ENCODE data around the gene THAP4. TPM values are rescaled to one million over a fixed set of nuclear protein-coding genes. Genes with fewer than 3 reads are reported as not detected.

Gene THAP4
- total and polyA plus RNA-seq, 4 donors = 18.5 to 48.4 (median 45.5) TPM

- no peak for DNase-seq (ENCODE audit: low read depth in 4 of 6, low spot score in 6 of 6)
- Histone ChIP-seq H3K27ac (ENCODE audit: low read depth, low read length) (no peak overlapping the region), H3K27me3 (ENCODE audit: control insufficient read depth, insufficient read depth, low read length) (peaks cover 14% of the 10 kb centered on the region), H3K9me3 (ENCODE audit: control insufficient read depth, insufficient read depth, low read length) (no peaks in the 10 kb centered on the region), H3K4me3 (ENCODE audit: low read depth, low read length) (no peak overlapping the region), H3K4me1 (ENCODE audit: control insufficient read depth, insufficient read depth, low read length) (peaks cover 17% of the 10 kb centered on the region), H3K36me3 (ENCODE audit: control insufficient read depth, insufficient read depth, low read length) (no peaks in the 10 kb centered on the region)
- WGBS (ENCODE audit: insufficient coverage) = 89% methylated on average over 15 of the region's 15 CpGs
Measured at GRCh38 chr2:241538838-241539615, 97.9 kb downstream of the THAP4 start.

- no peak for DNase-seq (ENCODE audit: low read depth in 4 of 6, low spot score in 6 of 6)
- no peaks in the 10 kb centered on the region for H3K9me3 ChIP-seq (ENCODE audit: control insufficient read depth, insufficient read depth, low read length)
- WGBS (ENCODE audit: insufficient coverage) = 58% methylated on average over 11 of the region's 13 CpGs
- peaks cover 9% of the 10 kb centered on the region for H3K4me1 ChIP-seq (ENCODE audit: control insufficient read depth, insufficient read depth, low read length)
- H3K36me3 ChIP-seq (ENCODE audit: control insufficient read depth, insufficient read depth, low read length) = no peaks in the 10 kb centered on the region
- no peak overlapping the region for H3K4me3 ChIP-seq (ENCODE audit: low read depth, low read length)
- no peaks in the 10 kb centered on the region for H3K27me3 ChIP-seq (ENCODE audit: control insufficient read depth, insufficient read depth, low read length)
- H3K27ac ChIP-seq (ENCODE audit: low read depth, low read length) = no peak overlapping the region
Measured at GRCh38 chr2:241535871-241536655, 100.9 kb downstream of the THAP4 start.

- no peak overlapping the region for H3K27ac ChIP-seq (ENCODE audit: low read depth, low read length)
- DNase-seq (ENCODE audit: low read depth in 4 of 6, low spot score in 6 of 6) = no peak
- H3K27me3 ChIP-seq (ENCODE audit: control insufficient read depth, insufficient read depth, low read length) = peaks cover 2% of the 10 kb centered on the region
- H3K4me1 ChIP-seq (ENCODE audit: control insufficient read depth, insufficient read depth, low read length) = no peaks in the 10 kb centered on the region
- H3K4me3 ChIP-seq (ENCODE audit: low read depth, low read length) = no peak overlapping the region
- H3K36me3 ChIP-seq (ENCODE audit: control insufficient read depth, insufficient read depth, low read length) = no peaks in the 10 kb centered on the region
- WGBS (ENCODE audit: insufficient coverage) = 65% methylated on average over 17 of the region's 17 CpGs
- H3K9me3 ChIP-seq (ENCODE audit: control insufficient read depth, insufficient read depth, low read length) = no peaks in the 10 kb centered on the region
Measured at GRCh38 chr2:241534701-241535375, 102.1 kb downstream of the THAP4 start.

Small RNAs within 50 kb of the gene (small RNA-seq; reads per million reads assigned to genes)
- not detected for gene RNA5SP122 (ENCODE audit: low replicate concordance)

Other genes with a start within 250 kb of the THAP4 start
- gene STK25, start 128.6 kb downstream of the THAP4 start, total RNA-seq = 100 to 1,000 TPM; 134 to 165 TPM
- 100 to 1,000 TPM; 216 to 255 TPM for gene STK25, start 128.6 kb downstream of the THAP4 start, polyA plus RNA-seq (ENCODE audit: insufficient read length in 2 of 2)
- 10 to 100 TPM; 15.5 to 26.4 TPM for gene BOK, start 78.4 kb downstream of the THAP4 start, total RNA-seq
- gene BOK, start 78.4 kb downstream of the THAP4 start, polyA plus RNA-seq (ENCODE audit: insufficient read length in 2 of 2) = 10 to 100 TPM; 48.2 to 52.7 TPM
- gene ATG4B, start 535 bp upstream of the THAP4 start, total RNA-seq = 10 to 100 TPM; 53.8 to 64.2 TPM
- 100 to 1,000 TPM in 1 of 2 donors, 10 to 100 TPM in 1; 83.9 to 124 TPM for gene ATG4B, start 535 bp upstream of the THAP4 start, polyA plus RNA-seq (ENCODE audit: insufficient read length in 2 of 2)
- gene DTYMK, start 49.7 kb upstream of the THAP4 start, total RNA-seq = 10 to 100 TPM; 13.1 to 34.2 TPM
- 10 to 100 TPM; 43.8 to 51.6 TPM for gene DTYMK, start 49.7 kb upstream of the THAP4 start, polyA plus RNA-seq (ENCODE audit: insufficient read length in 2 of 2)
- gene ING5, start 64.9 kb upstream of the THAP4 start, total RNA-seq = 10 to 100 TPM; 29.9 to 37.4 TPM
- gene ING5, start 64.9 kb upstream of the THAP4 start, polyA plus RNA-seq (ENCODE audit: insufficient read length in 2 of 2) = 10 to 100 TPM; 34.3 to 51.2 TPM
- gene D2HGDH, start 97.5 kb upstream of the THAP4 start, total RNA-seq = 10 to 100 TPM; 12.4 to 12.7 TPM
- 10 to 100 TPM; 25.9 to 42.8 TPM for gene D2HGDH, start 97.5 kb upstream of the THAP4 start, polyA plus RNA-seq (ENCODE audit: insufficient read length in 2 of 2)
- gene GAL3ST2, start 139.7 kb upstream of the THAP4 start, total RNA-seq = under 1 TPM; 0.33 to 0.50 TPM
- gene GAL3ST2, start 139.7 kb upstream of the THAP4 start, polyA plus RNA-seq (ENCODE audit: insufficient read length in 2 of 2) = under 1 TPM; 0.77 to 0.79 TPM
- 1 to 10 TPM; 1.2 to 1.3 TPM for gene NEU4, start 172.0 kb upstream of the THAP4 start, total RNA-seq
- 1 to 10 TPM; 8.2 to 8.3 TPM for gene NEU4, start 172.0 kb upstream of the THAP4 start, polyA plus RNA-seq (ENCODE audit: insufficient read length in 2 of 2)
- under 1 TPM; 0.06 to 0.20 TPM for gene PDCD1, start 221.7 kb upstream of the THAP4 start, total RNA-seq
- not detected for gene PDCD1, start 221.7 kb upstream of the THAP4 start, polyA plus RNA-seq (ENCODE audit: insufficient read length in 2 of 2)
- 1 to 10 TPM; 1.9 to 5.3 TPM for gene RTP5, start 232.6 kb upstream of the THAP4 start, total RNA-seq
- gene RTP5, start 232.6 kb upstream of the THAP4 start, polyA plus RNA-seq (ENCODE audit: insufficient read length in 2 of 2) = 10 to 100 TPM; 27.9 to 30.2 TPM

Measured in spinal cord (tissue), 10 donors.